GM13976 (cell line): Measurements from ENCODE around the gene KCNMA1.

Experiments
- DNase-seq: peaks from one replicate; pipeline ENCODE4 v3.0.0; 2012; ENCODE audit warnings: low spot score
- CTCF ChIP-seq: IDR thresholded peaks from 2 replicates; pipeline ENCODE4 v1.5.1; 2012; ENCODE audit warnings: borderline replicate concordance, mild to moderate bottlenecking; ENCODE audit not compliant: insufficient read depth; ENCODE audit errors: extremely low read depth, missing control alignments, control extremely low read depth
- in situ Hi-C: fragments of 300-500 bp; cut with MboI; formaldehyde crosslinking; loops from one replicate; pipeline ENCODE4 v1.12.0; 2022; ENCODE audit warnings: low sequenced_read_pairs, mixed read lengths, inconsistent platforms; ENCODE audit not compliant: unreplicated experiment

KCNMA1 gene

GRCh38 chr10:77073663-77073960 lies 564.0 kb downstream of the KCNMA1 start:
- DNase-seq = no peak
- TF ChIP-seq CTCF = no peak
- in situ Hi-C loops = no loop called here

GRCh38 chr10:77072836-77073662 lies 564.6 kb downstream of the KCNMA1 start:
- no peak for TF ChIP-seq CTCF
- DNase-seq = no peak
- in situ Hi-C loops = no loop called here

GRCh38 chr10:77072361-77072835 lies 565.2 kb downstream of the KCNMA1 start:
- no peak for TF ChIP-seq CTCF
- no peak for DNase-seq
- in situ Hi-C loops = no loop called here

GRCh38 chr10:77071956-77072355 lies 565.7 kb downstream of the KCNMA1 start:
- no peak for DNase-seq
- TF ChIP-seq CTCF = no peak
- in situ Hi-C loops = no loop called here

GRCh38 chr10:77071001-77071511 lies 566.6 kb downstream of the KCNMA1 start:
- in situ Hi-C loops = no loop called here
- no peak for DNase-seq
- no peak for TF ChIP-seq CTCF

GRCh38 chr10:77070346-77070745 lies 567.3 kb downstream of the KCNMA1 start:
- in situ Hi-C loops = no loop called here
- DNase-seq = no peak
- TF ChIP-seq CTCF = no peak
